ENCODE data around the gene OR52H1. TPM values are rescaled to one million over a fixed set of nuclear protein-coding genes. Genes with fewer than 3 reads are reported as not detected.

The OR52H1 gene
- total RNA-seq, 1 donor from 2014 or later, result not detected

DNA sequence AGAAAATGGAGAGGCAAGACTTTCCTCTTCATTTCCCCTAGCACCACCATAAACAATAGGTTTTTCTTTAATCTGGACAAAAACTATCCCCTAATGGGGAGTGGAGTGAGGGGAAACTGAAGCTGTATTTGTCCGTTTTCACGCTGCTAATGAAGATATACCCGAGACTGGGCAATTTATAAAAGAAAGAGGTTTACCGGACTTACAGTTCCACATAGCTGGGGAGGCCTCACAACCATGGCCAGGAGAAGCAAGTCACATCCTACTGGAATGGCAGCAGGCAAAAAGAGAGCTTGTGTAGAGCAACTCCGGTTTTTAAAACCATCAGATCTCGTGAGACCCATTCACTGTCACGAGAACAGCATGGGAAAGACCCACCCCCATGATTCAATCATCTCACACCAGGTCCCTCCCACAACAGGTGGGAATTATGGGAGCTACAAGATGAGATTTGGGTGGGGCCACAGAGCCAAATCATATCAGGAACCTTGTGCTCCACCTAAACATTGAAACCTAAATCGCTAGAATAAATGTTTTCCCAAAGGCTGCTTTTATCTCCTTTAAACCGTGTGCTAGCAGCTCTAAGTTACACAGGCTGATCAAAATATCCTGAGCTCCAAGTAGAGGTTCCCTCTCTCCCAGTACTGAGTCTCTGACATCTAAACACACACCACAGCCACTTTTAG is 42.8 kb downstream of the OR52H1 start:
- Histone ChIP-seq H3K27me3 (ENCODE audit: control insufficient read depth, insufficient read depth, low read length) (no peaks in the 10 kb centered on the region), H3K36me3 (ENCODE audit: control insufficient read depth, insufficient read depth, low read length) (no peaks in the 10 kb centered on the region), H3K4me3 (ENCODE audit: low read depth, low read length) (no peak overlapping the region)
- DNase-seq (ENCODE audit: low read depth), result no peak
- TF ChIP-seq, protein P1, sequence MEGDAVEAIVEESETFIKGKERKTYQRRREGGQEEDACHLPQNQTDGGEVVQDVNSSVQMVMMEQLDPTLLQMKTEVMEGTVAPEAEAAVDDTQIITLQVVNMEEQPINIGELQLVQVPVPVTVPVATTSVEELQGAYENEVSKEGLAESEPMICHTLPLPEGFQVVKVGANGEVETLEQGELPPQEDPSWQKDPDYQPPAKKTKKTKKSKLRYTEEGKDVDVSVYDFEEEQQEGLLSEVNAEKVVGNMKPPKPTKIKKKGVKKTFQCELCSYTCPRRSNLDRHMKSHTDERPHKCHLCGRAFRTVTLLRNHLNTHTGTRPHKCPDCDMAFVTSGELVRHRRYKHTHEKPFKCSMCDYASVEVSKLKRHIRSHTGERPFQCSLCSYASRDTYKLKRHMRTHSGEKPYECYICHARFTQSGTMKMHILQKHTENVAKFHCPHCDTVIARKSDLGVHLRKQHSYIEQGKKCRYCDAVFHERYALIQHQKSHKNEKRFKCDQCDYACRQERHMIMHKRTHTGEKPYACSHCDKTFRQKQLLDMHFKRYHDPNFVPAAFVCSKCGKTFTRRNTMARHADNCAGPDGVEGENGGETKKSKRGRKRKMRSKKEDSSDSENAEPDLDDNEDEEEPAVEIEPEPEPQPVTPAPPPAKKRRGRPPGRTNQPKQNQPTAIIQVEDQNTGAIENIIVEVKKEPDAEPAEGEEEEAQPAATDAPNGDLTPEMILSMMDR (IDR thresholded peaks at IDR 0.05; ENCODE audit: insufficient read depth, low read length, severe bottlenecking), result no peak
- FAIRE-seq, result no peak

DNA sequence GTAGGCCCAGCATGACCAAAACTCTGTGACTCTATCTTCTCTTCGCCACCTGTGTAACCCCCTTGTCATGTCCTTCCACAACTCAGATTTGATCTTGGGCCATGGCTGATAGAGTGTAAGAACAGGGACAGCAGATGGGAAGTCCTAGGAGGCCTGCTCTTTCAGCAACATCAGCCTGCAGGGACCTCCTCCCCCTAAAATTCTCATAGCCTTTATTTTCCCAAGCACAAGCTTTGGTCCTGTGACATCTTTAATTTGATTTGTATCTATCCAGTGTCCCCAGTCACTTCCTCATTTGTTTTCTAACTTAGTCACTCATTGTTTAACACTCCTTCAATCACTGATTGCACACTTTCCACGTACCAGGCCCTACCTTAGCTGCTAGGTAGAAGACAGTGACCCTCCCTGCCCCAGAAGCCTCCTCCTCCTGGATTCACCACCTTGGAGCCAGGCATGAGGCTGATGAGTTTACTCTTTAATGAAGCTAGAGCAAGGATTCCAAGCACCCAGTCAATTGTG is 43.9 kb downstream of the OR52H1 start:
- Histone ChIP-seq H3K27me3 (ENCODE audit: control insufficient read depth, insufficient read depth, low read length) (no peaks in the 10 kb centered on the region), H3K4me3 (ENCODE audit: low read depth, low read length) (no peak overlapping the region), H3K36me3 (ENCODE audit: control insufficient read depth, insufficient read depth, low read length) (no peaks in the 10 kb centered on the region)
- FAIRE-seq (no peak), DNase-seq (ENCODE audit: low read depth) (no peak)
- TF ChIP-seq, protein P1 (IDR thresholded peaks at IDR 0.05; ENCODE audit: insufficient read depth, low read length, severe bottlenecking), result no peak

DNA sequence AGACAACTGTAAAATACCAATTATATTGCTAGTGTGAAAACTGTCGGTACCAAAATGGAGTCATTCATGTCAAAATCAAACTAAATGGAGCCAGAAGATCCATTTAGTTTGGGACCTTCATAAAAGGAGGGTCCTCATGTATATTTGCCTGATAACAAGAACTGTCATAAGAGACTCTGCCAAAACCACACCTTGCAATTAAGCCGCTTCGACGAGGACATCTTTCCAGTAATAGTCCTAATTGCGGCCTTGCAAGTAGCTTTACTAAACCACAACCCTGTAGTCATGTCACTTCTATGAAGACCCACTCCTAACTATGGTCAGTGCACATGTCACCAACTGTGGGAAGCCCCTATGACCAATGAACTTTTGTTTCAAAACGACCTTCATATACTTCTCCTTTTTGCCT is 47.9 kb downstream of the OR52H1 start:
- DNase-seq (ENCODE audit: low read depth), result no peak
- peak; percentile 32 for FAIRE-seq
- TF ChIP-seq, protein P1 (IDR thresholded peaks at IDR 0.05; ENCODE audit: insufficient read depth, low read length, severe bottlenecking), result no peak
- no peaks in the 10 kb centered on the region for H3K36me3 ChIP-seq (ENCODE audit: control insufficient read depth, insufficient read depth, low read length)
- no peak overlapping the region for H3K4me3 ChIP-seq (ENCODE audit: low read depth, low read length)
- no peaks in the 10 kb centered on the region for H3K27me3 ChIP-seq (ENCODE audit: control insufficient read depth, insufficient read depth, low read length)

DNA sequence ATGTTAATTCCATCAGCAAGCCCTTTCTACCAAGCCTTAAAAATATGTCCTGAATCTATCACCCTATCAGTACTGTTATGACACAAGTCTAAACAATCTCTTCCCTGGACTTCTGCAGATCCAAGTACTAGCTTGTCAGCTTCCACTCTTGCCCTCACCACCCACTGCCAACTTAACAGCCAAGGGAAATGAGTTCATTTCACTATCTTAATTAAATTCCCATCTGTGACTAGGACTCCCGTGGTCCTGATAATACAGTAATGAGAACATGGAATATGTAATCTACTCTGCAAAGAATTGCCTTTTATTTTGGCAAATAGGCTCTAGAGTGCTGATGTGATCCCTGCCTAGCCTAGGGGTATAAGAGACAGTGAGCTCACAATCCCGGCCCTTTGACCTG is 48.7 kb downstream of the OR52H1 start:
- no peaks in the 10 kb centered on the region for H3K36me3 ChIP-seq (ENCODE audit: control insufficient read depth, insufficient read depth, low read length)
- H3K27me3 ChIP-seq (ENCODE audit: control insufficient read depth, insufficient read depth, low read length), result no peaks in the 10 kb centered on the region
- no peak for DNase-seq (ENCODE audit: low read depth)
- no peak for FAIRE-seq
- H3K4me3 ChIP-seq (ENCODE audit: low read depth, low read length), result no peak overlapping the region
- TF ChIP-seq, protein P1 (IDR thresholded peaks at IDR 0.05; ENCODE audit: insufficient read depth, low read length, severe bottlenecking), result no peak

Other genes with a start within 250 kb of the OR52H1 start
- gene OR51B4, start 246.6 kb downstream of the OR52H1 start, total RNA-seq, result not detected in 2 replicates
- not detected in 2 replicates for gene OR51B2, start 224.2 kb downstream of the OR52H1 start, total RNA-seq
- gene OR51B5, start 205.0 kb downstream of the OR52H1 start, total RNA-seq, result not detected in 2 replicates
- gene OR51B6, start 197.0 kb downstream of the OR52H1 start, total RNA-seq, result not detected in 2 replicates
- gene OR51M1, start 164.7 kb downstream of the OR52H1 start, total RNA-seq, result not detected in 2 replicates
- not detected in 2 replicates for gene OR51Q1, start 126.4 kb downstream of the OR52H1 start, total RNA-seq
- gene OR51I1, start 107.0 kb downstream of the OR52H1 start, total RNA-seq, result not detected in 2 replicates
- not detected in 2 replicates for gene OR51I2, start 99.2 kb downstream of the OR52H1 start, total RNA-seq
- not detected in 2 replicates for gene OR52D1, start 59.9 kb downstream of the OR52H1 start, total RNA-seq
- gene UBQLN3, start 38.6 kb downstream of the OR52H1 start, total RNA-seq, result 0.13 TPM in 1 of 2 replicates, not detected in the other
- under 0.01 TPM in 1 of 2 replicates, not detected in the other for gene UBQLNL, start 31.8 kb downstream of the OR52H1 start, total RNA-seq
- gene OR52B6, start 32.3 kb upstream of the OR52H1 start, total RNA-seq, result not detected in 2 replicates
- 1.8 and 3.2 TPM in 2 replicates for gene TRIM6, start 48.1 kb upstream of the OR52H1 start, total RNA-seq
- gene TRIM34, start 76.5 kb upstream of the OR52H1 start, total RNA-seq, result 2.9 and 5.8 TPM in 2 replicates
- 24.8 and 32.9 TPM in 2 replicates for gene TRIM5, start 136.5 kb upstream of the OR52H1 start, total RNA-seq
- gene TRIM22, start 141.2 kb upstream of the OR52H1 start, total RNA-seq, result 11.1 and 28.3 TPM in 2 replicates
- not detected in 2 replicates for gene OR56B1, start 187.9 kb upstream of the OR52H1 start, total RNA-seq
- not detected in 2 replicates for gene OR52N4, start 205.7 kb upstream of the OR52H1 start, total RNA-seq
- gene OR52N5, start 234.8 kb upstream of the OR52H1 start, total RNA-seq, result not detected in 2 replicates
- 0.13 TPM in 1 of 2 replicates, not detected in the other for gene OR52N1, start 242.7 kb upstream of the OR52H1 start, total RNA-seq